PFSK-1 (cell line): ENCODE data around the gene GPR26.

ENCODE experiments used
- FOXP2 ChIP-seq: optimal IDR thresholded peaks from 2 replicates; pipeline ENCODE3; 2011; ENCODE audit warnings: borderline replicate concordance, control low read depth, inconsistent platforms; ENCODE audit not compliant: insufficient read depth; ENCODE audit errors: extremely low read length, extremely low read depth
- POLR2AphosphoS5 ChIP-seq: IDR thresholded peaks from 2 replicates; pipeline ENCODE4 v1.6.1; 2012; ENCODE audit warnings: low read depth, mild to moderate bottlenecking, control low read depth, low read length, moderate library complexity
- SIN3A ChIP-seq: IDR thresholded peaks from 2 replicates; pipeline ENCODE4 v1.6.1; 2012; ENCODE audit warnings: mild to moderate bottlenecking, low read length, moderate library complexity, borderline replicate concordance; ENCODE audit not compliant: insufficient read depth
- TAF1 ChIP-seq: IDR thresholded peaks from 2 replicates; pipeline ENCODE4 v1.6.1; 2012; ENCODE audit warnings: low read length, control low read depth, borderline replicate concordance; ENCODE audit not compliant: insufficient read depth
- TF ChIP-seq, protein P1 (sequence below), 2 experiments: IDR thresholded peaks; 2 replicates each; pipeline versions ENCODE4 v1.6.1 to v1.8.0; 2011 to 2012; ENCODE audit warnings: low read depth in 2 of 2, low read length in 2 of 2, control low read depth in 1 of 2, inconsistent platforms in 1 of 2, mild to moderate bottlenecking in 1 of 2, moderate library complexity in 1 of 2; ENCODE audit not compliant: insufficient read depth in 1 of 2

The GPR26 gene

DNA sequence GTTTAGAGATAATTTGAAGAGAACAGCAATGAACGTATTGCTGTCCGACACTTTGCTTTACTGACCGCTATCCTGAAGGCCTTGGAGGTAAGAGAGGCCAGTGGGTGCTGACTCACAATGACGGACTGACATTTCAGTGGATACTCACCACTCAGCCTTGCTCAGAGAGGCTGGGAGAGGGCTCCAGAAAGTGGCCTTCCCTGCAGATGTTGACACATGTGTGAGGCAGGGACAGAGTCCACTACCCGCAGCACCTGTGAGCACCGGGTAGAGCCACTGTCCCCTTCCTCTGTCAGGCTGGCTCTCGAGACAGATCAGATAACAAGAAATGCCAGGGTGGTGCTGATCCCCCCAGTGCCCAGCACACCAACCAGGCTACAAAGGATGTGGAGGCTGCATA lies 75.0 kb downstream of the GPR26 start:
- no peak for TF ChIP-seq FOXP2
- TF ChIP-seq, protein P1, sequence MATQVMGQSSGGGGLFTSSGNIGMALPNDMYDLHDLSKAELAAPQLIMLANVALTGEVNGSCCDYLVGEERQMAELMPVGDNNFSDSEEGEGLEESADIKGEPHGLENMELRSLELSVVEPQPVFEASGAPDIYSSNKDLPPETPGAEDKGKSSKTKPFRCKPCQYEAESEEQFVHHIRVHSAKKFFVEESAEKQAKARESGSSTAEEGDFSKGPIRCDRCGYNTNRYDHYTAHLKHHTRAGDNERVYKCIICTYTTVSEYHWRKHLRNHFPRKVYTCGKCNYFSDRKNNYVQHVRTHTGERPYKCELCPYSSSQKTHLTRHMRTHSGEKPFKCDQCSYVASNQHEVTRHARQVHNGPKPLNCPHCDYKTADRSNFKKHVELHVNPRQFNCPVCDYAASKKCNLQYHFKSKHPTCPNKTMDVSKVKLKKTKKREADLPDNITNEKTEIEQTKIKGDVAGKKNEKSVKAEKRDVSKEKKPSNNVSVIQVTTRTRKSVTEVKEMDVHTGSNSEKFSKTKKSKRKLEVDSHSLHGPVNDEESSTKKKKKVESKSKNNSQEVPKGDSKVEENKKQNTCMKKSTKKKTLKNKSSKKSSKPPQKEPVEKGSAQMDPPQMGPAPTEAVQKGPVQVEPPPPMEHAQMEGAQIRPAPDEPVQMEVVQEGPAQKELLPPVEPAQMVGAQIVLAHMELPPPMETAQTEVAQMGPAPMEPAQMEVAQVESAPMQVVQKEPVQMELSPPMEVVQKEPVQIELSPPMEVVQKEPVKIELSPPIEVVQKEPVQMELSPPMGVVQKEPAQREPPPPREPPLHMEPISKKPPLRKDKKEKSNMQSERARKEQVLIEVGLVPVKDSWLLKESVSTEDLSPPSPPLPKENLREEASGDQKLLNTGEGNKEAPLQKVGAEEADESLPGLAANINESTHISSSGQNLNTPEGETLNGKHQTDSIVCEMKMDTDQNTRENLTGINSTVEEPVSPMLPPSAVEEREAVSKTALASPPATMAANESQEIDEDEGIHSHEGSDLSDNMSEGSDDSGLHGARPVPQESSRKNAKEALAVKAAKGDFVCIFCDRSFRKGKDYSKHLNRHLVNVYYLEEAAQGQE (IDR thresholded peaks at IDR 0.05; ENCODE audit: insufficient read depth in 1 of 2, low read depth in 2 of 2, low read length in 2 of 2): no peak
- TF ChIP-seq SIN3A: no peak
- no peak for TF ChIP-seq TAF1
- TF ChIP-seq POLR2AphosphoS5: no peak

DNA sequence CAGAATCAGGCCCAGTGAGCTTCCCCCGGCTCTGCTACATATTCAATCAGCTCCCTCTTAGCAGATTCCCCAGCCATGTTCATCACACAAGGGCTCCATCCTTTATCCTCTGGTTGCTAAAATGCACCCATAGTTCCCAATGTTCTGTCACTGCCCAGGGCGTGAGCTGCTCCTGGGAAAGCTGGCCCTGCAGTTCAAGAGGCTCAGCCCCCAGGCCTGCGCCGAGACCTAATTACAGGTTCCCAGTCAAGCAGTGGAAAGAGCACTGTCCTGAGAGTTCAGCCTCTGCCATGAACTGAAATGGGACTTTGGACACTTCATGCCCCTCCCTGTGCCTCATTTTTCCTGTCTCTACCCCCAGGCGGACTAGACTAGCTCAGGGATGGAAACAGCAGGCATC lies 75.6 kb downstream of the GPR26 start:
- TF ChIP-seq, protein P1 (IDR thresholded peaks at IDR 0.05; ENCODE audit: insufficient read depth in 1 of 2, low read depth in 2 of 2, low read length in 2 of 2): no peak
- TF ChIP-seq TAF1 (no peak), POLR2AphosphoS5 (no peak), FOXP2 (no peak), SIN3A (no peak)

DNA sequence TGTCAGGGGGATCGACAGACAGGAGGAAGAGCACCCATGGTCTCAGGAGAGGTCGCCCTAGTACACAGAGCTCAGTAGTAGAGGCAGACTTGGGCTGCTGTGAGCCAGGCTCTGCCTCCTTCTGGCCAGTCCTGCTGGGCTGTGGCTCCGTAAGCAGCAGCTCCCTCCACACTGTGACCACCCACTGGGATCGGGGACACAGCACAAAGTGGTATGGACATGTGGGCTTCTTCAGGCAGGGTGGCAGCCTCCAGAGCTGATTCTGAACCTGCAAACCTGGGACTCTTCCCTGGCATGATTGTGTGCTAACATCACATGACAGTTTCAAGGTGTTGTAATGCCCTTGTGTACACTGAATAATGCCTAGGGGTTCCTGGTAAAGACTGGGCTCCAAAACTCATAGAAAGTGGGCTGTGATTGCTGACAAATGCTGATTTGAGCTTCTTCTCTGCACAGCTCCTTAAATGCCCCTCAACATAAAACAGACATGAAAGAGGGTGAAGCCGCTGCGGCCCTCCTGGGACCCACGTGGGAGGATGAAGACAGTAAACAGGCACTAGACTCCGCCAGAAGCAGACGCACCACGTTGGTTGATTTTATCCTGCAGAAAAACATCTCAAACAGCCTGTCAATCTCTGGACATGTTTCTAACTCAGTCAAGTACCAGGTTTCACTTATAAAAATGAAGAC lies 76.7 kb downstream of the GPR26 start:
- TF ChIP-seq, protein P1 (IDR thresholded peaks at IDR 0.05; ENCODE audit: insufficient read depth in 1 of 2, low read depth in 2 of 2, low read length in 2 of 2): no peak
- TF ChIP-seq POLR2AphosphoS5 (no peak), TAF1 (no peak), SIN3A (no peak), FOXP2 (no peak)

DNA sequence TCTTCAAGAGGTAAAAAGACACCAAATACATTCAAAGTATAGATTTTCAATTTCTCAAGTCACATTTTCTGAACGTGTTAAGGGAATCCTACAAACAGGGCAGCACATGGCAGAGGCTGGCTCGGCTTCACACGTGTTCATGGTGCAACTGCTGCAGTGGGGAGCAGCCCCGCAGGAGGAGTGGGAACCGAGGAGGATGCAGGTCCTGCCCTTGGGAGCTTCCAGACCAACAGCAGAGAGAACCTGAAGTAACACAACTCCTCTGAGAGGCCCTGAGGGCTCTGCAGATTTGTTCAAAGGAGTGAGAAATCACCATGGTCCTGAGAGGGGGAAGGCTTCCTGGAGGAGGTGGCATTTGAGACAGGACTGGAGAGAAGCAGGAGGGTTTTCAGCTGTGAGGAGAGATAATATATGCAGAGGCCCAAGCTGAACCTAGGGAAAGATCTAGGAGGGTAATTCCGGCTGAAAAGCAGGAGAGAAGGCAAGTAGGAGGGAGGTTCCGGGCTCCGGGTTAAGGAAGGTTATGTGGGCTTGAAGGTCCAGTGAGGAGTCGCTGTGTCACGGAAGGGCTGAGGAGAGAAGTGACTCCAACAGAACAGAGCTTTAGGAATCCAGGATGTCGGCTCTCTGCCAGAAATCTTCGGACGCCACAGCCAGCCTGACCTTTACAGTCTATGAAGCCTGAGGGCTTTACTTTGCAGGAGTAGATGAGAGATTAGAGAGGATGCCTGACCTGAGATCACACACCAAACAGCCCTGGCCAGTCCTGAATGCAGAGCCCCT lies 77.5 kb downstream of the GPR26 start:
- TF ChIP-seq TAF1: no peak
- no peak for TF ChIP-seq POLR2AphosphoS5
- TF ChIP-seq, protein P1 (IDR thresholded peaks at IDR 0.05; ENCODE audit: insufficient read depth in 1 of 2, low read depth in 2 of 2, low read length in 2 of 2): peak in 1 of 2 experiments; percentile 19; a peak in 1 of 4 replicates
- no peak for TF ChIP-seq SIN3A
